SHP77 (cell line): ENCODE results near the gene TTC39B.

Experiments used
- DNase-seq, 2 experiments: peaks; one replicate each; lab custom pipeline; 2025; lab: John Stamatoyannopoulos, UW

TTC39B gene

DNA sequence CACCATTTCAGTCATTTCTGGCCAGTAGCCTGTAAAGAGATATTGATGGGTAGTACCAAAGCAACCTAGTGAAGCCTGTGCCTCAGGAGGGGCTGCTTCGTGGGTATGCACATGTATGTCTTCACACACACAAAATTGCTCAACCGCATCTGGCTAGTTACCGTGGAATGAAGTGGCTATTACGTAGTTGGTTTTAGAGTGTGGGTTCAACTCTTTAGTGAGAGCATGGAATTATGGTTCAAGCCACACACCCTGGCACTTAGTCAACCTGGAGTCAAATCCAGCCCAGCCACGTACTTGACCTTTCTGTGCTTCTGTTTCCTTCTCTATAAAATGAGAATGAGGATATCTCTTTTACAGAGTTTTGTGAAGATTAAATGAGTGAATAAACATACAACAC lies 174.9 kb downstream of the TTC39B start:
- no peak for DNase-seq

DNA sequence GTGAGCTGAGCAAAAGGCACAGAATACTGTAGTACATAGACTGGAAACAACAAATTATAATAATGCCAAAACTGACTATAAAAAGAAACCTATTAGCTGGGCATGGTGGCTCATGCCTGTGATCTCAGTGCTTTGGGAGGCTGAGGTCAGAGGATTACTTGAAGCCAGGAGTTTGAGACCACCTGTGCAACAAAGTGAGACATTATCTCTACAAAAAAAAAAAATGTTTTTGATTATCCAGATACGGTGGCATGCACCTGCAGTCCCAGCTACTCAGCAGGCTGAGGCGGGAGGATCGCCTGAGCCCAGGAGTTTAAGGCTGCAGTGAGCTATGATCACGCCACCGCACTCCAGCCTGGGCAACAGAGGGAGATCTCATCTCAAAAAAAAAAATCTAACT lies 175.9 kb downstream of the TTC39B start:
- no peak for DNase-seq

GRCh38 chr9:15127831-15128230 lies 179.2 kb downstream of the TTC39B start:
- DNase-seq: no peak

GRCh38 chr9:15121630-15122029 lies 185.4 kb downstream of the TTC39B start:
- DNase-seq: no peak

DNA sequence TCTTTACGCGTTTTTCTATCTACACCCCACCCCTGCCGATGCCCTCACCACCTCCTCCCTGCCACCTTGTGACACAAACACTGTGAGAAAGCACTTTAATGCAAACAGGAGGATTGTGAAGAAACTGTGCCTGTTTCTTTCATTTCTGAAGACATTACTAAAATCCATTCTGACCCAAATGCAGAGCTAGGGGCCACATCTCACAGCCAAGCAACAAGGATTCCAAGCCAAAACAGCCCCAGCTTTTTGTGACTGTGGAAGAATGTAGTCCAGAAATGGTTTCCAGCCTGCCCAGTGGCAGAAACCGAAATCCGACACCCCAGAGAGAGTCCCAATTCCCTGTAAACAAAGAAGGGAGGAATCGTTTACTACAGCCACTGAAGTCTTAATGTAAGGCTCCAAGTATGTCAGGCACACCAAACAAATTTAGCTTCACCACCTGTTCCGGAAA lies 190.9 kb downstream of the TTC39B start:
- no peak for DNase-seq

DNA sequence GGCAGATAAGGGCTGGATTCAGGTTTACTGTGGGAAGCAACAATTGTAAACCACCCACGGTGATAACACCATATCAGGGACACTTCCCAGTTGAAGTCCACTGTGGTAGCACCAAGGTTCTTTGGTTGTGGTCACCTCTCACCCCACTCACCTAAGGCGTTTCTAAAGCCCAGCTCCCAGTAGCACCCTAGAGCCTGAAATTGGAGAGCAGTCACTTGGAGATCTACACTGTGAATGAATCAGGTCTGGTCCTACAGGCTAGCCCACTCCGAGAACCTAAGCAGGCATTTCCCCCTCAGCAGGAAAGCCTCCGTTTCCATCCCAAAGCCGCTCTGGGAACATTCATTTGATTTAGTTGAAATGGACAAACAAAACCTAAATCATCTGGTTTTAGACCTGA lies 191.3 kb downstream of the TTC39B start:
- DNase-seq: no peak

- no peak for DNase-seq
Observed at GRCh38 chr9:15115041-15115440, 192.0 kb downstream of the TTC39B start.
